C4-2B (cell line): ENCODE data around the gene ZDHHC7.

Experiments used
- ZFX ChIP-seq: fragments of 450-650 bp; IDR thresholded peaks from 2 replicates; pipeline ENCODE4 v1.6.1; 2017
- TF ChIP-seq, protein P1 (sequence below): fragments of 450-650 bp; conservative IDR thresholded peaks from 2 replicates; pipeline ENCODE4 v1.5.1; 2017; ENCODE audit warnings: mild to moderate bottlenecking

DNA sequence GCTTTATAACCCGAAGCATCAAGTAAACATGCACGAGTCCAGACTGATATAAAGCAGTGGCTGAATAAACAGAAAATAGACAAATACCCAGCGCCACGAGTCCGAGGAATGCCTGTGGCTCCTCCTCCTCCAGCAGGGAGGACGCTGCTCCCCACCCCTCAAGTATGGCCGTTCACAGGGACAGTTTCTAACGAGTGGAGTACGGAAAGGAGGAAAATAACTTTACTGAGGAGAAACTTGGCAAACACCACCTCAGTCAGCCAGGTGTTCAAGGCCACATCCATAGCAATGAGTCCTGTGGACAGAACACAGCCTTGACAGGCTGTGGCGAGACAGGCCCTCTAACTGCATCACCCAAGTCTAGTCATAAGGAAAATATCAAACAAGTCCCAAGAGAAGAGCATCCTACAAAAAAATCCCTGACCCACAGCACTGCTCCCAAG lies 9.2 kb downstream of the ZDHHC7 start:
- TF ChIP-seq, protein P1, sequence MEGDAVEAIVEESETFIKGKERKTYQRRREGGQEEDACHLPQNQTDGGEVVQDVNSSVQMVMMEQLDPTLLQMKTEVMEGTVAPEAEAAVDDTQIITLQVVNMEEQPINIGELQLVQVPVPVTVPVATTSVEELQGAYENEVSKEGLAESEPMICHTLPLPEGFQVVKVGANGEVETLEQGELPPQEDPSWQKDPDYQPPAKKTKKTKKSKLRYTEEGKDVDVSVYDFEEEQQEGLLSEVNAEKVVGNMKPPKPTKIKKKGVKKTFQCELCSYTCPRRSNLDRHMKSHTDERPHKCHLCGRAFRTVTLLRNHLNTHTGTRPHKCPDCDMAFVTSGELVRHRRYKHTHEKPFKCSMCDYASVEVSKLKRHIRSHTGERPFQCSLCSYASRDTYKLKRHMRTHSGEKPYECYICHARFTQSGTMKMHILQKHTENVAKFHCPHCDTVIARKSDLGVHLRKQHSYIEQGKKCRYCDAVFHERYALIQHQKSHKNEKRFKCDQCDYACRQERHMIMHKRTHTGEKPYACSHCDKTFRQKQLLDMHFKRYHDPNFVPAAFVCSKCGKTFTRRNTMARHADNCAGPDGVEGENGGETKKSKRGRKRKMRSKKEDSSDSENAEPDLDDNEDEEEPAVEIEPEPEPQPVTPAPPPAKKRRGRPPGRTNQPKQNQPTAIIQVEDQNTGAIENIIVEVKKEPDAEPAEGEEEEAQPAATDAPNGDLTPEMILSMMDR: no peak
- TF ChIP-seq ZFX: no peak
